SK-N-SH (cell line): ENCODE data around the gene NUDT14.

Source experiments
- ELF1 ChIP-seq: IDR thresholded peaks from 2 replicates; pipeline ENCODE4 v1.4.0; 2012
- POLR2AphosphoS5 ChIP-seq: IDR thresholded peaks from 2 replicates; pipeline ENCODE4 v1.6.1; 2012; ENCODE audit warnings: low read depth, low read length
- TAF1 ChIP-seq: IDR thresholded peaks from 2 replicates; pipeline ENCODE4 v1.6.1; 2012; ENCODE audit warnings: low read depth, mild to moderate bottlenecking, low read length, moderate library complexity, borderline replicate concordance
- TF ChIP-seq, protein P1 (sequence below): IDR thresholded peaks from 2 replicates; pipeline ENCODE4 v1.4.0; 2012; ENCODE audit warnings: low read depth

DNA sequence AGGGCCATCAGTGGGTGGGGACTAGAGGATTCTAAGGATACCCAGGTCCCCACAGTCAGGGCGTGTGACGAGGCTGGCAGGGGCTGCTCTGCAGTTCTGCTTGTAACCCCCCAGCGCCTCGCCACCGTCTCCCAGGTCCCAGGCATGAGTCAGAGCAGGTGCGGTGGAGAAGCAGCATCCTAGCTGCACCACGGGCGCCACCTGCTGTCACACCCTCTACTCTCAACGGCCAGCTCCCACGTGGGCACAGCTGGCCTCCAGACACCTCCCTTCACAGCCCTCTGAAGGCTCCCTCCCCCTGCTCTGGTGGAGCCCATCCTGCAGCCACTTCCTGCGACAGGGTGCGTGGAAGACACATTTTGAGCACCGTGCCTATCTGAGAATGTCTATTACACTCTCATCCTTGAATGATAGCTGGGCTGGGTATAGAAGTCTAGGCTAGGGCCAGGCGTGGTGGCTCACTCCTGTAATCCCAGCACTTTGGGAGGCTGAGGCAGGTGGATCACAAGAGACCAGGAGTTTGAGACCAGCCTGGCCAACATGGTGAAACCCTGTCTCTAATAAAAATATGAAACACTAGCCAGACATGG lies 6.9 kb upstream of the NUDT14 start:
- TF ChIP-seq, protein P1, sequence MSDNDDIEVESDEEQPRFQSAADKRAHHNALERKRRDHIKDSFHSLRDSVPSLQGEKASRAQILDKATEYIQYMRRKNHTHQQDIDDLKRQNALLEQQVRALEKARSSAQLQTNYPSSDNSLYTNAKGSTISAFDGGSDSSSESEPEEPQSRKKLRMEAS = no peak
- TF ChIP-seq POLR2AphosphoS5 = no peak
- no peak for TF ChIP-seq ELF1
- no peak for TF ChIP-seq TAF1
